ENCODE results near the gene GNAS-AS1. TPM values are rescaled to one million over a fixed set of nuclear protein-coding genes. Genes with fewer than 3 reads are reported as not detected.

GNAS-AS1 gene
- total RNA-seq, 1 experiment from 2014 or later: 6.8 TPM

DNA sequence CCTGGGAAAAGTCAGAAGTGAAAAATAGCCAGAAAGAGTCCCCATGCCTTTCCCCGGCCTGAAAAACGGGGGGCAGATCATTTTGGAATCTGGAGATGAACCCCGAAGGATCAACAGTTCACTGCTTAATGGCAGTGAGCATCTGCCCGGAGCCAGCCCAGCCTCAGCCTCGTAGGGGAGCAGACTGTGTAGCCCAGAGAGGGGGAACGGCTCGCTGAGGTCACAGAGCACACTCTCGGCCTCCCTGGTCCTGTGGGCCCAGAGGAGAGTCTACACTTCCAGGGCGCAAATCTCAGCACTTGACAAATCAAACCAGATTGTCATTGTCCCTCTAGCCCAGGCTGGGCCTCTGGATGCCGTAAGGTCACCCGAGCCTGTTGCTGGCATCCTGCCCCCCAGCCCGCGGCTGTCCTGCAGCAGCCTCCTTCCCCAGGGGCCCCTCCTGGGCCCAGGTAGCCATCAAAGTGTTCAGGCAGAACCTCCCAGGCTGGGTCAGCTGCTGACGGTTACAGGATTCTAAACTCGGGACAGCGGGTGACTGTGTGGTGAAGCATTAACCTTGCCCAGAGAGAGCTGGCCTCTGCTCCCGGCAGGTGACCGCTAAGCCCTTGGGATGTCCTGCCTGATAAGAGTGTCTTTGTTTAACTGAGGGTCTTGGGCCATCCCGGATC, 56.1 kb downstream of the GNAS-AS1 start:
- ChIA-PET POLR2A (ENCODE audit: unreplicated experiment) (no interaction called here), CTCF (no interaction called here)
- Histone ChIP-seq H3K9me2 (ENCODE audit: insufficient read depth) (no peaks in the 10 kb centered on the region), H2AFZ (no peak overlapping the region), H3K4me2 (no peak overlapping the region), H3K4me3 (no peak overlapping the region), H4K20me1 (ENCODE audit: insufficient read depth) (no peaks in the 10 kb centered on the region), H3K36me3 (ENCODE audit: low read depth) (no peaks in the 10 kb centered on the region), H3F3A (ENCODE audit: insufficient read depth, low read depth) (no peaks in the 10 kb centered on the region), H3K27me3 (ENCODE audit: insufficient read depth, low read depth) (peaks cover 98% of the 10 kb centered on the region), H3K9me3 (ENCODE audit: insufficient read depth, low read depth) (no peaks in the 10 kb centered on the region), H3K27ac (no peak overlapping the region), H3K4me1 (replicated peaks; ENCODE audit: insufficient read depth) (no peaks in the 10 kb centered on the region), H3K79me2 (ENCODE audit: low read depth) (no peaks in the 10 kb centered on the region)
- TF ChIP-seq EZH2 (IDR thresholded peaks at IDR 0.05; ENCODE audit: low read depth): no peak
- TF ChIP-seq, protein P1, sequence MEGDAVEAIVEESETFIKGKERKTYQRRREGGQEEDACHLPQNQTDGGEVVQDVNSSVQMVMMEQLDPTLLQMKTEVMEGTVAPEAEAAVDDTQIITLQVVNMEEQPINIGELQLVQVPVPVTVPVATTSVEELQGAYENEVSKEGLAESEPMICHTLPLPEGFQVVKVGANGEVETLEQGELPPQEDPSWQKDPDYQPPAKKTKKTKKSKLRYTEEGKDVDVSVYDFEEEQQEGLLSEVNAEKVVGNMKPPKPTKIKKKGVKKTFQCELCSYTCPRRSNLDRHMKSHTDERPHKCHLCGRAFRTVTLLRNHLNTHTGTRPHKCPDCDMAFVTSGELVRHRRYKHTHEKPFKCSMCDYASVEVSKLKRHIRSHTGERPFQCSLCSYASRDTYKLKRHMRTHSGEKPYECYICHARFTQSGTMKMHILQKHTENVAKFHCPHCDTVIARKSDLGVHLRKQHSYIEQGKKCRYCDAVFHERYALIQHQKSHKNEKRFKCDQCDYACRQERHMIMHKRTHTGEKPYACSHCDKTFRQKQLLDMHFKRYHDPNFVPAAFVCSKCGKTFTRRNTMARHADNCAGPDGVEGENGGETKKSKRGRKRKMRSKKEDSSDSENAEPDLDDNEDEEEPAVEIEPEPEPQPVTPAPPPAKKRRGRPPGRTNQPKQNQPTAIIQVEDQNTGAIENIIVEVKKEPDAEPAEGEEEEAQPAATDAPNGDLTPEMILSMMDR (conservative IDR thresholded peaks at IDR 0.05): no peak
- BruUV-seq (replicated peaks): no TSS peak
- intact Hi-C loops (cut with micrococcal nuclease; ENCODE audit: unreplicated experiment): no loop called here
- DNase-seq: no peak

DNA sequence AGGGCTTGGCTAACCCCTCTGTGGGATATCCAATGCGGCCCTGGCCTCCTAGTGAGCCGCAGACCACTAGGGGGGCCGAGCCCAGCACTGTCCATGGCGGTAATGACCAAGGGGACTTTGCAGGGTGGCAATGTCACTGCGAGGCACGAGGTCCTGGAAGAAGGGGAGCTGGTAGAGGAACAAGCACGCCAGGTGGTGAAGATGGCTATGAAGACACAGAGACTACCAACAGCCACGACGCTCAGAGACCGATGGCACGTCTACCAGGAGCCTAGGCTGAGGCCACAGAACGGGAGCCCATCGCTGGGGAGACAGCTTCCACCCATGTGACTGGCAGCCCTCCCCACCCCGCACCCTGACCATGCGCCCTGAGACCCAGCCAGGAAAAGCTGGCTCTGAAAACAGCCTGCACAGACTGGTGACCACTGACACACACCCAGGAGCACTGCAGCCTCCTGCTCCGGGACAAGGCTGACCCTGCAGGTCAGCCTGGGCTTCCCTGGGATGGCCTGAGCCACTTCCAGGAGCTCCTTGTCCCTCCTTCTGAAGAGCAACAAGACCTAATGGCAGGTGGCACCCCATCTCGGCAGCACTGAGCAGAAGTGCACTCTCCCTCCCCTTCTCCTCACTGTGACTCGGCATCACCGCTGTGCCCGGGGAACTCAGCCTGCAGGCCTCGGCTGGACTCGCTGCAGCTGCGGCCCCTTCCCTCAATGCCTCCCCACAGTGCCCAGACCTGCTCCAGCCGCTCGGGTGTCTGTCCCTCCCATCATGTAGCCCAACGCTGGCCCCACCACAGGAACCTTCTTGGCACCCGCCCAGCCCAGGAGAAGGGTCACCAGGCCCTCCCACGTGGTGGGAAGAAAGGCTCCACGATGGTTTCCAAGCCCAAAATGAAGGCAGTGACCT, 56.9 kb downstream of the GNAS-AS1 start:
- no peak for DNase-seq
- H3K27ac ChIP-seq: no peak overlapping the region
- H3K4me3 ChIP-seq: no peak overlapping the region
- no peaks in the 10 kb centered on the region for H3K4me1 ChIP-seq (replicated peaks; ENCODE audit: insufficient read depth)
- no peaks in the 10 kb centered on the region for H3K9me2 ChIP-seq (ENCODE audit: insufficient read depth)
- TF ChIP-seq, protein P1 (conservative IDR thresholded peaks at IDR 0.05): no peak
- TF ChIP-seq EZH2 (IDR thresholded peaks at IDR 0.05; ENCODE audit: low read depth): no peak
- ChIA-PET CTCF (no interaction called here), POLR2A (ENCODE audit: unreplicated experiment) (no interaction called here)
- no peaks in the 10 kb centered on the region for H3K36me3 ChIP-seq (ENCODE audit: low read depth)
- no peaks in the 10 kb centered on the region for H3F3A ChIP-seq (ENCODE audit: insufficient read depth, low read depth)
- BruUV-seq (replicated peaks): no TSS peak
- no peaks in the 10 kb centered on the region for H3K9me3 ChIP-seq (ENCODE audit: insufficient read depth, low read depth)
- H3K27me3 ChIP-seq (ENCODE audit: insufficient read depth, low read depth): peaks cover 98% of the 10 kb centered on the region
- H2AFZ ChIP-seq: no peak overlapping the region
- no peak overlapping the region for H3K4me2 ChIP-seq
- no peaks in the 10 kb centered on the region for H3K79me2 ChIP-seq (ENCODE audit: low read depth)
- intact Hi-C loops (cut with micrococcal nuclease; ENCODE audit: unreplicated experiment): no loop called here
- no peaks in the 10 kb centered on the region for H4K20me1 ChIP-seq (ENCODE audit: insufficient read depth)

DNA sequence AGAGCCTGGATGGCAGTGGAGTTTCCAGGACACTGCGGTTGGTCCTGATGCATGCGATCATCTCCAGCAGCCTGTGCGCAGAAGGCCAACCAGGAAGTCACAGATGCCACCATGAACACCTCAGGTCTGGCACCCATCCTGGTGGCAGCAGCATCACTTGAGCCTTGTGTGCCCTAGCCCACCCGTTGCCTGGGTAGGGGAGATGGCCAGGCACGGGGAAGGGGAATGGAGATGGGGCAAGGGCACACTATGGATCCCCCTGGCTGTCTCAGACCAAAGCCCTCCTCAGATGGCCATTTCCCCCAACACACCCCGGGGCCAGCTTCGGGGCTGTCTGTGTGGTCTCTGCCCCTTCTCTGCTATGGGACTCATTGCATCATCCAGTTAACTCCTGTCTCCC, 58.3 kb downstream of the GNAS-AS1 start:
- Histone ChIP-seq H3K36me3 (ENCODE audit: low read depth) (no peaks in the 10 kb centered on the region), H3K27me3 (ENCODE audit: insufficient read depth, low read depth) (peaks cover 98% of the 10 kb centered on the region), H4K20me1 (ENCODE audit: insufficient read depth) (no peaks in the 10 kb centered on the region), H2AFZ (no peak overlapping the region), H3K4me2 (no peak overlapping the region), H3K9me3 (ENCODE audit: insufficient read depth, low read depth) (no peaks in the 10 kb centered on the region), H3F3A (ENCODE audit: insufficient read depth, low read depth) (no peaks in the 10 kb centered on the region), H3K4me1 (replicated peaks; ENCODE audit: insufficient read depth) (no peaks in the 10 kb centered on the region), H3K4me3 (no peak overlapping the region), H3K9me2 (ENCODE audit: insufficient read depth) (no peaks in the 10 kb centered on the region), H3K27ac (no peak overlapping the region), H3K79me2 (ENCODE audit: low read depth) (no peaks in the 10 kb centered on the region)
- CTCF ChIA-PET: no interaction called here
- DNase-seq: no peak
- intact Hi-C loops (cut with micrococcal nuclease; ENCODE audit: unreplicated experiment): no loop called here
- BruUV-seq (replicated peaks): no TSS peak
- TF ChIP-seq EZH2 (IDR thresholded peaks at IDR 0.05; ENCODE audit: low read depth): no peak
- TF ChIP-seq, protein P1 (conservative IDR thresholded peaks at IDR 0.05): no peak
- POLR2A ChIA-PET (ENCODE audit: unreplicated experiment): no interaction called here
